ENCODE results near the gene CDH24.
A peak's percentile ranks its signal among the peaks of the same experiment; 100 is the strongest.

CDH24 gene

GRCh38 chr14:23071921-23072539 is 14.7 kb upstream of the CDH24 start:
- H3K27ac ChIP-seq (replicated peaks): peak overlapping the region; percentile 73
- TF ChIP-seq SPI1 (IDR thresholded peaks at IDR 0.05; ENCODE audit: borderline replicate concordance, low read depth) (no peak), POLR2AphosphoS5 (IDR thresholded peaks at IDR 0.05; ENCODE audit: low read depth) (no peak)
- DNase-seq (ENCODE audit: low read depth in 1 of 2, low spot score in 1 of 2): no peak
- H3K4me3 ChIP-seq (replicated peaks; ENCODE audit: insufficient read depth, low read length): peak overlapping the region; percentile 78
- no peaks in the 10 kb centered on the region for H3K27me3 ChIP-seq (ENCODE audit: insufficient read depth, poor library complexity, severe bottlenecking)

GRCh38 chr14:23071244-23071920 is 14.1 kb upstream of the CDH24 start:
- TF ChIP-seq GABPA (IDR thresholded peaks at IDR 0.05; ENCODE audit: low read depth): no peak
- peak; percentile 92 for TF ChIP-seq POLR2AphosphoS5 (IDR thresholded peaks at IDR 0.05; ENCODE audit: low read depth)

GRCh38 chr14:23070262-23071129 is 13.2 kb upstream of the CDH24 start:
- Histone ChIP-seq H3K4me3 (replicated peaks; ENCODE audit: insufficient read depth, low read length) (peak overlapping the region; percentile 78), H3K27me3 (ENCODE audit: insufficient read depth, poor library complexity, severe bottlenecking) (no peaks in the 10 kb centered on the region), H3K27ac (replicated peaks) (peak overlapping the region; percentile 73)
- DNase-seq (ENCODE audit: low read depth in 1 of 2, low spot score in 1 of 2): no peak
- TF ChIP-seq CTCF (IDR thresholded peaks at IDR 0.05; ENCODE audit: insufficient read depth, low read length): no peak
- TF ChIP-seq SPI1 (IDR thresholded peaks at IDR 0.05; ENCODE audit: borderline replicate concordance, low read depth): no peak
- no peak for TF ChIP-seq REST (IDR thresholded peaks at IDR 0.05; ENCODE audit: insufficient replicate concordance, low read depth)
- TF ChIP-seq GABPA (IDR thresholded peaks at IDR 0.05; ENCODE audit: low read depth): no peak
- TF ChIP-seq POLR2AphosphoS5 (IDR thresholded peaks at IDR 0.05; ENCODE audit: low read depth): no peak; the same call in 1 of the 2 replicates

More at GRCh38 chr14:23071244-23071920, 14.1 kb upstream of the CDH24 start:
- Histone ChIP-seq H3K4me3 (replicated peaks; ENCODE audit: insufficient read depth, low read length) (peak overlapping the region; percentile 78), H3K27me3 (ENCODE audit: insufficient read depth, poor library complexity, severe bottlenecking) (no peaks in the 10 kb centered on the region), H3K27ac (replicated peaks) (peak overlapping the region; percentile 73)
- peak; percentile 66 to 93 for DNase-seq (ENCODE audit: low read depth in 1 of 2, low spot score in 1 of 2)

- Histone ChIP-seq H3K4me3 (replicated peaks; ENCODE audit: insufficient read depth, low read length) (no peak overlapping the region), H3K27ac (replicated peaks) (0 out of 2 replicates have a peak overlapping the region, but pooled peaks have one; percentile 18), H3K27me3 (ENCODE audit: insufficient read depth, poor library complexity, severe bottlenecking) (no peaks in the 10 kb centered on the region)
- DNase-seq (ENCODE audit: low read depth in 1 of 2, low spot score in 1 of 2): no peak
- TF ChIP-seq REST (IDR thresholded peaks at IDR 0.05; ENCODE audit: insufficient replicate concordance, low read depth) (no peak), SPI1 (IDR thresholded peaks at IDR 0.05; ENCODE audit: borderline replicate concordance, low read depth) (0 out of 2 replicates have a peak, but pooled peaks have one; percentile 36)
Observed at GRCh38 chr14:23069413-23069806, 12.1 kb upstream of the CDH24 start.

Data from HL-60 (cell line).